Vagina (tissue), 2 donors: ENCODE data around the gene TMEM165.

Source experiments
- CTCF ChIP-seq, 3 experiments: fragments of 450-650 bp in 2 of 3; fragments of 200-600 bp in 1 of 3; sonication (generic) in 1 of 3; IDR thresholded peaks; one replicate each; pipeline ENCODE4 v1.5.1; 2017 to 2019; ENCODE audit warnings: antibody characterized with exemption in 3 of 3, mild to moderate bottlenecking in 2 of 3, moderate library complexity in 2 of 3
- POLR2A ChIP-seq, 2 donors: fragments of 450-650 bp; IDR thresholded peaks; one replicate each; pipeline ENCODE4 v1.6.1; 2017; ENCODE audit warnings: antibody characterized with exemption in 2 of 2, mild to moderate bottlenecking in 2 of 2, moderate library complexity in 2 of 2
- POLR2AphosphoS5 ChIP-seq, 2 donors: sonication (generic); formaldehyde crosslinking; IDR thresholded peaks; one replicate each; pipeline ENCODE4 v1.9.0; 2017; ENCODE audit warnings: antibody characterized with exemption in 2 of 2, mild to moderate bottlenecking in 2 of 2, low read depth in 1 of 2; ENCODE audit not compliant: insufficient read depth in 1 of 2

GRCh38 chr4:55346851-55347255 is 48.9 kb upstream of the TMEM165 start:
- TF ChIP-seq CTCF (IDR thresholded peaks at IDR 0.05) (no peak), POLR2A (IDR thresholded peaks at IDR 0.05) (no peak), POLR2AphosphoS5 (IDR thresholded peaks at IDR 0.05; ENCODE audit: insufficient read depth in 1 of 2, low read depth in 1 of 2) (no peak)
